ENCODE results near the gene PTDSS2.

The PTDSS2 gene

GRCh38 chr11:533586-534395 is 83.7 kb downstream of the PTDSS2 start:
- no peak for DNase-seq

DNA sequence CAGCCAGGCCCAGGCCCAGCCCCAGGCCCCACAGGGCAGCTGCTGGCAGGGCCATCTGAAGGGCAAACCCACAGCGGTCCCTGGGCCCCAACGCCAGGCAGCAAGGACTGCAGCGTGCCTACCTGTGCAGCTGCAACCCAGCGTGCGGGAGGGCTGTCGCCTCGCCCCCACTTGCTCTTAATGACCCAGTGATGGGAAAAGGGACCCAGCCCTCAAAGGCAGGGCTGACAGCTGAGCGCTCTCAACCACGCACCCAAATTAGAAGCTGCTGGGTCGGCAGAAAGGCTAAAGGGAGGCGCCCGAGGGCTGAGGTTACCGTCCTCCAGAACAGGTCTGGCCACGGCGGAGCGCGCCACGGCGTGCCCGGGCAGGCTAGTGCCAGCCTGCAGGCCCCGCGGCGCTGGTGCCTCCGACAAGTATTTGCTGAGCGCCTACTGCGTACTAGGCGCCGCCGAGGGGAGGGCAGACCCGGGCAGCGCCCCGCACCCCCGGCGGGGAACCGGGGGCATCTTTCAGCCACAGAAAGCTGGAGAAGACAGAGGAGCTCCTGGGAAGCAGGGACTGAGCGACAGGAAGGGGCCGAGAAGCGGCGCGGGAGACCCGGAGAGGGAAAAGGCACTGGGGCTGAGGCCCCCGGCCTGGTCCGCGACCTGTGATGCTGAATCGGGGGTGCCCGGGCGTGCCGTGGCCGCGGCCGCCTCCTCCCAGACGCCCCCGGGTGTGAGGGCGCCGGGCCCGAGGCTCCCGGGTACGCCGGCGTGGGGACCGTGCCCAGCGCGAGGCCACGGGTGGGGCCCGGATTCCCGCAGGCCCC is 84.5 kb downstream of the PTDSS2 start:
- DNase-seq: peak; percentile 27 to 64 (median 41)

GRCh38 chr11:535210-535518 is 85.1 kb downstream of the PTDSS2 start:
- no peak for DNase-seq

DNA sequence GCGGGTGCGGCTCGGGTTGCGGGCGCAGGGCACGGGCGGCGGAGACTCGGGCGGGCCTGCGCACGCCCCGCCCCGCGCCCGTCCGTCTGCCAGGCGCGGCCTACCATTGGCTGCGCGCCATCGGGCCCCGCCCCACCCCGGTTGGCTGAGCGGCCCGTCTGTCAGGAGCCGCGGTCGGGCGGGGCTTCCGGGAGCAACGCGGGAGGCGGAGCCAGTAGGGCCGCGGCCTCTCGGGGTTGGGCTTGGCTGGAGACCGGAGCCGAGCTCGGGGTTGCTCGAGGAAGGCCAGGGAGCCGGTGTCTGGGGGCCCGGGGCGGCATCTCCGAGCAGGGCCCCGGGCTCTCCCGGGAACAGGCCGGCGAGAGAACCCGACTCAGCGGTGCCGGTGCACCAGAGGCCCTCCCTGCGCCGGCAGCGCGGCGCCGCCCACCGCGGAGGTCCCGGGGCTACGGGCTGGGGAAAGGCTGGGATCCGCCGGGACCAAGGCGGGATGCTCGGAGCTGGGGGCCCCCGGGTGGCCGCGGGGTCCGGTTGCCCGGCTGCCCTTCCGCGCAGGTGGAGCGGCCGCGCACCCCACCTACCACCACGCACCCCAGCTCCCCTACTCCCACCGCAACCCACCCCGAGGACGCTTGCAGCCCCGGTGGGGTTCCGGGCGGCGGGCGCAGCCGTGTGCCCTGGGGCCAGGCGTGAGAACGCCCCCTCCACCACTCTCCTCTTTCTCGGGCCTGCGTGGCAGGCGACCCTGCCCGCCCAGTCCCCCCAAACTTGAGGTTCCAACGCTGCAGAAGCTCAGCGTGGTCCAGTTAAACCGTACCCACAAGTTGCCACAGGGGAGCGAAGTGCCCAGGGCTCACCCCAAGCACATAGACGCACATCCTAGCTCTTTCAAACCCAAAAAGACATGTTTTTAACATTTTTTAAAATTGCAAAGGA is 85.7 kb downstream of the PTDSS2 start, which contains the start of gene HRAS:
Gene HRAS (minus strand): TSS at position 58 of the 936 bp plus-strand sequence.
- peak; percentile 97 to 99 (median 98) for DNase-seq

DNA sequence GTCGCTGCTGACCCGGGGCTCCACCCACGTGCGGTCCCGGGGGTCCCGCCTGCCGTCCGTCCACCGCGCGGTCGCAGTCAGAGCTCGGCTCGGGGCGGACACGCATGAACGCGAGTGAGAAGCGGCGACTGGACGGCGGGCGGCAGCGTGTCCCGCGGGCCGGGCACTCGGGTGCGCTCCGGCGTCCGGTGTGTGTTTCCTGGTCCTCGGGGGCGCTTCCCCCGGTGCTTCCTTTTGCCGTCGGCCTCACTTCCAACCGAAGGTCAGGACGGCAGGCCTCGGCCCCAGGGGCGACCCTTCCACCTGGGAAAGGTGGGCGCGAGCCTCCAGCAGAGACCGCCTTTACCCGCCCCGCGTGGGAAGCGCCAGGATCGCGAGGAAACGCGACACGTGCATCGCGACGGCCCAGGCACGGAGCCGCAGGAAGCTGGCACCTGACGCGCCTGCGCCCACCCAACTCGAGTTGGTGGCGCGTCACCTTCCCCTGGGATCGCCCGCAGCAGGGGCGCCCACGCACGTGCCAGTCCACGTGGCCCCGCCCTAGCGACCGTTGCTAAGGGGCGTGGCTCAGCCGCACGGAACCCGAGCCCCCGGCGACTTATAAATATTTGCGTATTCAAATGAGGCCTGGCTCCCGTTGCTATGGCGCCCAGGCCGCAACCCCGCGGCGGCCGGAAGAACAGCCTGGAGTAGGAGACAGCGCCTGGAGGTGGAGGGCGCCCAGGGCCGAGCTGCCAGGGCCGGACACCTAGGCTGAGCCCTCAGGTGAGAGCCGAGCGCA is 87.0 kb downstream of the PTDSS2 start, which contains the start of gene LRRC56:
Gene LRRC56 (plus strand): TSS at position 687 of the 781 bp plus-strand sequence. CDS start 3,158 bp downstream, outside the sequence.
- DNase-seq: peak; percentile 80 to 85 (median 82)

GRCh38 chr11:537622-538430 is 87.7 kb downstream of the PTDSS2 start:
- DNase-seq: no peak

DNA sequence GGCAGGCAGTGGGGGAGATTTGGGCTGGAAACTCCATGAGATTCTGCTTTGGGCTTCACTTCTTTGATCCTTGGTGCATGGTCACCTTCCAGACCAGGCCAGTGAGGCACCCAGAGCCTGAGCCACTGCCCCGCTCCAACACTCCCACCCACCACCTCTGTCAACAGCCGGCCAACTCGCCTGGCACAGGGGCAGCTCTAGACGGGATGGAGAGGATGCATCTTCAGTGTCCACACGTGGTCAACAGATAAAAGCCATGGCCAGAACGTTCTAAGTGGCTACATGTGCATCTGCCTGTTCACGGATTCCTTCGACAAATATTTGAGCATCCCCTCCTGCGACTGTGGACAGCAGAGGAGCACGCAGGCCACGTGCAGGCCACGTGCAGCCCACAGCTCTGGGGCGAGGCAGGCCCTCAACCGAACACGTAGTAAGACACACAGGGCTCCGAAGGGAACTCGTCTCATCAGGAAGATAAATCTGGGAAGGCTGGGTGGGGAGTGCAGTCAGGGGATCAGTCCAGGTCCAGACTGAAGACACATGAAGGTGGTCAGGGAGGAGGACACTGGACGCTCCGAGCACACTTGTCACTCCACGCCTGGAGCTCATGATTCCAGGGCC is 88.5 kb downstream of the PTDSS2 start:
- DNase-seq: no peak

DNA sequence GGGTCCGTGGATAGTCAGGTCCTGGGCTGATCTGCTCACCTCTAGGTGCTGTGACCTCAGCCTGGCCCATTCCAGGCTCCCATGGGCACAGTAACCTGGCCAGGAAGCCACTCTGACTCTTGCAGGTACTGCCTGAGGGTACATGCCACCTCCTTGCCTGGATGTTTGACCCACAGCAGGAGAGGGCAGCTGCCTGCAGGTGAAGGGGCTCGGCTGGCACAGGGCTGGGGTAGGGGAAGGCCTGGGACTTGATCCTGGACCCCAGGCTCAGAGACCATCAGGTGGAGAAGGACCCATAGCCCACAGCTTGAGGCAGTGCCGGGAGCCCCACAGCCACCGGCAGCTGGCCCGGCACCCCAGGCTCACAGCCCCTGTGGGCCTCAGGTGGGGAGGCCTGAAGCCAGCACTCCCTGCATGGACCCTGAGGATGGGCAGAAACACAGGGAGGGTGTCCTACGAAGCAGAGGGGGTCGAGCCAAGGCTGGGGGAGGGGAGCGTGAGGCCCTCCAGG is 89.9 kb downstream of the PTDSS2 start:
- no peak for DNase-seq

Data from suppressor macrophage treated with lipopolysaccharide for 1 hour (primary cell).